ENCODE data around the gene GGCT.

GGCT gene

GRCh38 chr7:30468791-30469190 lies 35.8 kb downstream of the GGCT start:
- Histone ChIP-seq H3K14ac (ENCODE audit: low read length) (peak overlapping the region; percentile 81), H3K4me3 (ENCODE audit: low read depth, low read length) (no peak overlapping the region), H2BK12ac (ENCODE audit: low read length) (peak overlapping the region; percentile 86), H2AK5ac (ENCODE audit: low read length) (peak overlapping the region; percentile 97), H2AFZ (ENCODE audit: insufficient read depth, low read length, poor library complexity) (peak overlapping the region; percentile 63), H2BK120ac (ENCODE audit: insufficient read depth, low read length, poor library complexity) (peak overlapping the region; percentile 75), H3K4me2 (ENCODE audit: low read length) (no peak overlapping the region), H3K4ac (ENCODE audit: low read depth, low read length) (peak overlapping the region; percentile 52), H3K27me3 (ENCODE audit: insufficient read depth, low read length) (no peaks in the 10 kb centered on the region), H4K91ac (ENCODE audit: low read depth, low read length) (peak overlapping the region; percentile 87), H2BK5ac (ENCODE audit: low read depth, low read length, poor library complexity) (peak overlapping the region; percentile 52), H3K79me2 (ENCODE audit: control insufficient read depth, insufficient read depth, low read length, poor library complexity) (peaks cover 4% of the 10 kb centered on the region), H3K36me3 (ENCODE audit: control insufficient read depth in 1 of 2, insufficient read depth in 2 of 2, low read length in 2 of 2) (peaks cover 0 to 3% of the 10 kb centered on the region in 2 experiments), H4K12ac (ENCODE audit: low read depth, low read length) (peak overlapping the region; percentile 68), H3K4me1 (ENCODE audit: control insufficient read depth in 1 of 2, insufficient read depth in 2 of 2, low read length in 2 of 2) (peaks cover 25 to 44% of the 10 kb centered on the region in 2 experiments), H4K8ac (ENCODE audit: low read depth, low read length) (peak overlapping the region; percentile 73), H3K9ac (ENCODE audit: low read length) (no peak overlapping the region), H3K9me3 (ENCODE audit: insufficient read depth, low read depth, low read length) (peaks cover 3% of the 10 kb centered on the region), H3K23ac (ENCODE audit: low read length) (no peak overlapping the region), H3K18ac (ENCODE audit: low read length) (peak overlapping the region; percentile 87), H3K27ac (ENCODE audit: low read depth, low read length) (peak overlapping the region; percentile 51), H3K79me1 (ENCODE audit: low read length) (peaks cover 12% of the 10 kb centered on the region)
- DNase-seq: no peak
- no CpG with 5 or more reads among the region's 4 CpGs for WGBS (ENCODE audit: extremely low coverage, insufficient coverage, insufficient read length)

GRCh38 chr7:30468041-30468440 lies 36.6 kb downstream of the GGCT start:
- H3K4me2 ChIP-seq (ENCODE audit: low read length): no peak overlapping the region
- H4K91ac ChIP-seq (ENCODE audit: low read depth, low read length): no peak overlapping the region
- H3K27ac ChIP-seq (ENCODE audit: low read depth, low read length): no peak overlapping the region
- H3K4ac ChIP-seq (ENCODE audit: low read depth, low read length): no peak overlapping the region
- H3K14ac ChIP-seq (ENCODE audit: low read length): no peak overlapping the region
- H3K4me1 ChIP-seq (ENCODE audit: control insufficient read depth in 1 of 2, insufficient read depth in 2 of 2, low read length in 2 of 2): peaks cover 23 to 39% of the 10 kb centered on the region in 2 experiments
- peaks cover 12% of the 10 kb centered on the region for H3K79me1 ChIP-seq (ENCODE audit: low read length)
- H2AK5ac ChIP-seq (ENCODE audit: low read length): no peak overlapping the region
- no peak overlapping the region for H3K18ac ChIP-seq (ENCODE audit: low read length)
- no peak overlapping the region for H2AFZ ChIP-seq (ENCODE audit: insufficient read depth, low read length, poor library complexity)
- H3K23ac ChIP-seq (ENCODE audit: low read length): no peak overlapping the region
- H4K12ac ChIP-seq (ENCODE audit: low read depth, low read length): no peak overlapping the region
- H3K4me3 ChIP-seq (ENCODE audit: low read depth, low read length): no peak overlapping the region
- no peak for DNase-seq
- H3K9me3 ChIP-seq (ENCODE audit: insufficient read depth, low read depth, low read length): peaks cover 3% of the 10 kb centered on the region
- H2BK12ac ChIP-seq (ENCODE audit: low read length): no peak overlapping the region
- no CpG with 5 or more reads among the region's 2 CpGs for WGBS (ENCODE audit: extremely low coverage, insufficient coverage, insufficient read length)
- H2BK5ac ChIP-seq (ENCODE audit: low read depth, low read length, poor library complexity): no peak overlapping the region
- H3K79me2 ChIP-seq (ENCODE audit: control insufficient read depth, insufficient read depth, low read length, poor library complexity): peaks cover 4% of the 10 kb centered on the region
- H2BK120ac ChIP-seq (ENCODE audit: insufficient read depth, low read length, poor library complexity): no peak overlapping the region
- H3K36me3 ChIP-seq (ENCODE audit: control insufficient read depth in 1 of 2, insufficient read depth in 2 of 2, low read length in 2 of 2): peaks cover 0 to 3% of the 10 kb centered on the region in 2 experiments
- H3K9ac ChIP-seq (ENCODE audit: low read length): no peak overlapping the region
- no peaks in the 10 kb centered on the region for H3K27me3 ChIP-seq (ENCODE audit: insufficient read depth, low read length)
- H4K8ac ChIP-seq (ENCODE audit: low read depth, low read length): no peak overlapping the region

GRCh38 chr7:30467271-30467670 lies 37.4 kb downstream of the GGCT start:
- H4K12ac ChIP-seq (ENCODE audit: low read depth, low read length): no peak overlapping the region
- no peak overlapping the region for H2AFZ ChIP-seq (ENCODE audit: insufficient read depth, low read length, poor library complexity)
- peaks cover 21 to 33% of the 10 kb centered on the region in 2 experiments for H3K4me1 ChIP-seq (ENCODE audit: control insufficient read depth in 1 of 2, insufficient read depth in 2 of 2, low read length in 2 of 2)
- H3K18ac ChIP-seq (ENCODE audit: low read length): no peak overlapping the region
- H3K4ac ChIP-seq (ENCODE audit: low read depth, low read length): no peak overlapping the region
- H2BK5ac ChIP-seq (ENCODE audit: low read depth, low read length, poor library complexity): no peak overlapping the region
- H3K36me3 ChIP-seq (ENCODE audit: control insufficient read depth in 1 of 2, insufficient read depth in 2 of 2, low read length in 2 of 2): peaks cover 0 to 3% of the 10 kb centered on the region in 2 experiments
- no peak overlapping the region for H3K4me2 ChIP-seq (ENCODE audit: low read length)
- no peak overlapping the region for H3K4me3 ChIP-seq (ENCODE audit: low read depth, low read length)
- H3K14ac ChIP-seq (ENCODE audit: low read length): no peak overlapping the region
- no peaks in the 10 kb centered on the region for H3K27me3 ChIP-seq (ENCODE audit: insufficient read depth, low read length)
- peaks cover 3% of the 10 kb centered on the region for H3K9me3 ChIP-seq (ENCODE audit: insufficient read depth, low read depth, low read length)
- H3K79me2 ChIP-seq (ENCODE audit: control insufficient read depth, insufficient read depth, low read length, poor library complexity): peaks cover 4% of the 10 kb centered on the region
- H2BK12ac ChIP-seq (ENCODE audit: low read length): no peak overlapping the region
- H4K8ac ChIP-seq (ENCODE audit: low read depth, low read length): no peak overlapping the region
- DNase-seq: no peak
- no peak overlapping the region for H3K23ac ChIP-seq (ENCODE audit: low read length)
- H3K79me1 ChIP-seq (ENCODE audit: low read length): peaks cover 12% of the 10 kb centered on the region
- no peak overlapping the region for H4K91ac ChIP-seq (ENCODE audit: low read depth, low read length)
- WGBS (ENCODE audit: extremely low coverage, insufficient coverage, insufficient read length): no CpG with 5 or more reads among the region's 4 CpGs
- no peak overlapping the region for H3K9ac ChIP-seq (ENCODE audit: low read length)
- H2AK5ac ChIP-seq (ENCODE audit: low read length): no peak overlapping the region
- H3K27ac ChIP-seq (ENCODE audit: low read depth, low read length): no peak overlapping the region
- H2BK120ac ChIP-seq (ENCODE audit: insufficient read depth, low read length, poor library complexity): no peak overlapping the region

GRCh38 chr7:30466266-30466665 lies 38.4 kb downstream of the GGCT start:
- WGBS (ENCODE audit: extremely low coverage, insufficient coverage, insufficient read length): no CpG with 5 or more reads among the region's 4 CpGs
- no peak for DNase-seq

More at GRCh38 chr7:30466266-30466665, 38.4 kb downstream of the GGCT start:
- Histone ChIP-seq H3K4me3 (ENCODE audit: low read depth, low read length) (no peak overlapping the region), H3K27me3 (ENCODE audit: insufficient read depth, low read length) (no peaks in the 10 kb centered on the region), H4K91ac (ENCODE audit: low read depth, low read length) (no peak overlapping the region), H2BK5ac (ENCODE audit: low read depth, low read length, poor library complexity) (no peak overlapping the region), H3K79me2 (ENCODE audit: control insufficient read depth, insufficient read depth, low read length, poor library complexity) (peaks cover 3% of the 10 kb centered on the region), H2BK12ac (ENCODE audit: low read length) (no peak overlapping the region), H2AFZ (ENCODE audit: insufficient read depth, low read length, poor library complexity) (no peak overlapping the region), H4K8ac (ENCODE audit: low read depth, low read length) (no peak overlapping the region), H2AK5ac (ENCODE audit: low read length) (no peak overlapping the region), H3K23ac (ENCODE audit: low read length) (no peak overlapping the region), H3K14ac (ENCODE audit: low read length) (no peak overlapping the region), H3K27ac (ENCODE audit: low read depth, low read length) (no peak overlapping the region), H3K4ac (ENCODE audit: low read depth, low read length) (no peak overlapping the region), H4K12ac (ENCODE audit: low read depth, low read length) (no peak overlapping the region), H3K9ac (ENCODE audit: low read length) (no peak overlapping the region), H2BK120ac (ENCODE audit: insufficient read depth, low read length, poor library complexity) (no peak overlapping the region), H3K36me3 (ENCODE audit: control insufficient read depth in 1 of 2, insufficient read depth in 2 of 2, low read length in 2 of 2) (peaks cover 0 to 3% of the 10 kb centered on the region in 2 experiments), H3K4me1 (ENCODE audit: control insufficient read depth in 1 of 2, insufficient read depth in 2 of 2, low read length in 2 of 2) (peaks cover 21 to 24% of the 10 kb centered on the region in 2 experiments), H3K18ac (ENCODE audit: low read length) (no peak overlapping the region), H3K4me2 (ENCODE audit: low read length) (no peak overlapping the region), H3K9me3 (ENCODE audit: insufficient read depth, low read depth, low read length) (peaks cover 3% of the 10 kb centered on the region), H3K79me1 (ENCODE audit: low read length) (peaks cover 9% of the 10 kb centered on the region)
